Osteoblast (primary cell): Measurements from ENCODE around the gene LMX1B. TPM values are rescaled to one million over a fixed set of nuclear protein-coding genes. Genes with fewer than 3 reads are reported as not detected.

ENCODE experiments used
- DNase-seq: peaks from one replicate; pipeline ENCODE4 v3.0.0; 2011; ENCODE audit warnings: low spot score, mixed read lengths; ENCODE audit not compliant: insufficient read length; ENCODE audit errors: missing footprints
- H2AFZ ChIP-seq: 2 replicates; pipeline ENCODE4 v1.6.0; 2011; ENCODE audit warnings: mild to moderate bottlenecking, low read length
- H3K27ac ChIP-seq: 2 replicates; pipeline ENCODE4 v1.5.1; 2011; ENCODE audit warnings: mild to moderate bottlenecking, low read depth, low read length, moderate library complexity
- H3K27me3 ChIP-seq: 2 replicates; pipeline ENCODE4 v1.6.0; 2012; ENCODE audit warnings: mild to moderate bottlenecking, control low read depth, inconsistent platforms, low read length, moderate library complexity; ENCODE audit not compliant: insufficient read depth
- H3K36me3 ChIP-seq: 2 replicates; pipeline ENCODE4 v1.5.1; 2011; ENCODE audit warnings: mild to moderate bottlenecking, low read length, control low read depth, moderate library complexity; ENCODE audit not compliant: insufficient read depth
- H3K4me1 ChIP-seq: 2 replicates; pipeline ENCODE4 v1.5.1; 2011; ENCODE audit warnings: mild to moderate bottlenecking, low read length, control low read depth, moderate library complexity; ENCODE audit not compliant: insufficient read depth
- H3K4me2 ChIP-seq: 2 replicates; pipeline ENCODE4 v1.6.0; 2011; ENCODE audit warnings: mild to moderate bottlenecking, low read length; ENCODE audit not compliant: insufficient read depth
- H3K4me3 ChIP-seq: fragments of 200-600 bp; sonication (generic); 3 replicates; pipeline ENCODE4 v1.5.1; 2012; ENCODE audit warnings: mild to moderate bottlenecking, low read length, inconsistent platforms; ENCODE audit not compliant: insufficient read depth
- H3K79me2 ChIP-seq: 2 replicates; pipeline ENCODE4 v1.6.0; 2012; ENCODE audit warnings: mild to moderate bottlenecking, low read length, control low read depth, inconsistent platforms; ENCODE audit not compliant: insufficient read depth
- H3K9me3 ChIP-seq: 2 replicates; pipeline ENCODE4 v1.5.1; 2011; ENCODE audit warnings: low read depth, low read length, control low read depth
- H4K20me1 ChIP-seq: 2 replicates; pipeline ENCODE4 v1.6.0; 2012; ENCODE audit warnings: mild to moderate bottlenecking, low read length, control low read depth; ENCODE audit not compliant: insufficient read depth
- total RNA-seq: library from RNA; depleted of rRNA; stranded (reverse); fragments of >200 nt; gene quantifications from 2 replicates; pipeline ENCODE4 v1.2.3, GENCODE V29; 2012
- TF ChIP-seq, protein P1 (sequence below): IDR thresholded peaks from 2 replicates; pipeline ENCODE4 v1.5.1; 2011; ENCODE audit warnings: mild to moderate bottlenecking, low read depth, low read length, moderate library complexity; ENCODE audit errors: extremely low read depth

LMX1B gene
- total RNA-seq, 1 donor: under 0.01 TPM

- DNase-seq: no peak
- Histone ChIP-seq H3K4me3 (no peak overlapping the region), H3K4me1 (no peaks in the 10 kb centered on the region), H4K20me1 (no peaks in the 10 kb centered on the region), H3K27ac (no peak overlapping the region), H3K36me3 (no peaks in the 10 kb centered on the region), H3K4me2 (no peak overlapping the region), H3K79me2 (no peaks in the 10 kb centered on the region), H2AFZ (no peak overlapping the region), H3K9me3 (no peaks in the 10 kb centered on the region), H3K27me3 (peaks cover 5% of the 10 kb centered on the region)
- TF ChIP-seq, protein P1, sequence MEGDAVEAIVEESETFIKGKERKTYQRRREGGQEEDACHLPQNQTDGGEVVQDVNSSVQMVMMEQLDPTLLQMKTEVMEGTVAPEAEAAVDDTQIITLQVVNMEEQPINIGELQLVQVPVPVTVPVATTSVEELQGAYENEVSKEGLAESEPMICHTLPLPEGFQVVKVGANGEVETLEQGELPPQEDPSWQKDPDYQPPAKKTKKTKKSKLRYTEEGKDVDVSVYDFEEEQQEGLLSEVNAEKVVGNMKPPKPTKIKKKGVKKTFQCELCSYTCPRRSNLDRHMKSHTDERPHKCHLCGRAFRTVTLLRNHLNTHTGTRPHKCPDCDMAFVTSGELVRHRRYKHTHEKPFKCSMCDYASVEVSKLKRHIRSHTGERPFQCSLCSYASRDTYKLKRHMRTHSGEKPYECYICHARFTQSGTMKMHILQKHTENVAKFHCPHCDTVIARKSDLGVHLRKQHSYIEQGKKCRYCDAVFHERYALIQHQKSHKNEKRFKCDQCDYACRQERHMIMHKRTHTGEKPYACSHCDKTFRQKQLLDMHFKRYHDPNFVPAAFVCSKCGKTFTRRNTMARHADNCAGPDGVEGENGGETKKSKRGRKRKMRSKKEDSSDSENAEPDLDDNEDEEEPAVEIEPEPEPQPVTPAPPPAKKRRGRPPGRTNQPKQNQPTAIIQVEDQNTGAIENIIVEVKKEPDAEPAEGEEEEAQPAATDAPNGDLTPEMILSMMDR: no peak
Measured at GRCh38 chr9:126635661-126636439, 22.1 kb downstream of the LMX1B start.

- no peak for DNase-seq
- Histone ChIP-seq H3K9me3 (no peaks in the 10 kb centered on the region), H3K4me2 (no peak overlapping the region), H3K79me2 (no peaks in the 10 kb centered on the region), H4K20me1 (no peaks in the 10 kb centered on the region), H3K36me3 (no peaks in the 10 kb centered on the region), H3K27me3 (peaks cover 5% of the 10 kb centered on the region), H3K27ac (no peak overlapping the region), H2AFZ (no peak overlapping the region), H3K4me3 (no peak overlapping the region), H3K4me1 (no peaks in the 10 kb centered on the region)
- TF ChIP-seq, protein P1: no peak
Measured at GRCh38 chr9:126636983-126637798, 23.5 kb downstream of the LMX1B start.

GRCh38 chr9:126638571-126639132 lies 24.9 kb downstream of the LMX1B start:
- Histone ChIP-seq H3K4me1 (no peaks in the 10 kb centered on the region), H3K36me3 (no peaks in the 10 kb centered on the region), H3K4me3 (no peak overlapping the region), H3K27ac (no peak overlapping the region), H3K79me2 (no peaks in the 10 kb centered on the region), H4K20me1 (no peaks in the 10 kb centered on the region), H3K4me2 (no peak overlapping the region), H3K9me3 (no peaks in the 10 kb centered on the region), H2AFZ (no peak overlapping the region), H3K27me3 (peaks cover 16% of the 10 kb centered on the region)
- no peak for DNase-seq
- TF ChIP-seq, protein P1: no peak
